Measurements from ENCODE around the gene ALG11.

DNA sequence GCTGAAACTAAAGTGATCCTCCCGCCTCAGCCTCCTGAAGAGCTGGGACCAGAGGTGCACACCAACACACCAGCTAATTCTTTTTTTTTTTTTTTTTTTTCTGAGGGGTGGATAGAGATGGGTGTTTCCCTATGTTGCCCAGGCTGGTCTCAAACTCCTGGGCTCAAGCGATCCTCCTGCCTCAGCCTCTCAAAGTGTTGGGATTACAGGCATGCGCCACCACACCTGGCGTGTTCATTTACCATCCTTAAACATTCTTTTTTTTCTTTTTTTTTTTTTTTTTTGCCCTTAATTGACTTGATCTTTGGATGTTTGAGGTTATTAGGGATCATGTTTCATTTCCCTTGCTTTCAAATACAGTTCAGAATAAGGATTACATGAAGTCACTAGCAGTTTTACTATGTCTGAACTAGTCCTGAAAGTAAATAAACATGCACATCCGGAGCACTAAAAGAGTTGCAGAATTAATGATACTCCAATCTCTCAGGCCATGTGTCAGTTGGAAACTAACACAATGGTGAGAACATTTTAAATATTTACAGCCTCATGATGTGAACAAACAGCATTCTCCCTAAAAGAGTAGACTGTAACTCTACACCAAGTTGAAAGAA, 22.5 kb downstream of the ALG11 start:
- TF ChIP-seq, protein P1, sequence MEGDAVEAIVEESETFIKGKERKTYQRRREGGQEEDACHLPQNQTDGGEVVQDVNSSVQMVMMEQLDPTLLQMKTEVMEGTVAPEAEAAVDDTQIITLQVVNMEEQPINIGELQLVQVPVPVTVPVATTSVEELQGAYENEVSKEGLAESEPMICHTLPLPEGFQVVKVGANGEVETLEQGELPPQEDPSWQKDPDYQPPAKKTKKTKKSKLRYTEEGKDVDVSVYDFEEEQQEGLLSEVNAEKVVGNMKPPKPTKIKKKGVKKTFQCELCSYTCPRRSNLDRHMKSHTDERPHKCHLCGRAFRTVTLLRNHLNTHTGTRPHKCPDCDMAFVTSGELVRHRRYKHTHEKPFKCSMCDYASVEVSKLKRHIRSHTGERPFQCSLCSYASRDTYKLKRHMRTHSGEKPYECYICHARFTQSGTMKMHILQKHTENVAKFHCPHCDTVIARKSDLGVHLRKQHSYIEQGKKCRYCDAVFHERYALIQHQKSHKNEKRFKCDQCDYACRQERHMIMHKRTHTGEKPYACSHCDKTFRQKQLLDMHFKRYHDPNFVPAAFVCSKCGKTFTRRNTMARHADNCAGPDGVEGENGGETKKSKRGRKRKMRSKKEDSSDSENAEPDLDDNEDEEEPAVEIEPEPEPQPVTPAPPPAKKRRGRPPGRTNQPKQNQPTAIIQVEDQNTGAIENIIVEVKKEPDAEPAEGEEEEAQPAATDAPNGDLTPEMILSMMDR (IDR thresholded peaks at IDR 0.05): no peak
- TF ChIP-seq POLR2A (IDR thresholded peaks at IDR 0.05): no peak

Data from ovary (tissue), 3 donors.